ACC112 (cell line): ENCODE results near the gene NNT.
"Not testable (repeated sequence)": the region's sequence is repeated elsewhere in the genome, so short reads cannot be mapped to it uniquely, and the experiment has no call there.

Source experiments
- H2AFZ ChIP-seq: fragments of 200-600 bp; sonication (generic); one replicate; pipeline ENCODE4 v1.6.0; 2017; ENCODE audit warnings: antibody characterized with exemption, low read length; ENCODE audit not compliant: unreplicated experiment
- H3K27ac ChIP-seq: fragments of 200-600 bp; sonication (generic); 2 replicates; pipeline ENCODE4 v1.5.1; 2014; ENCODE audit warnings: low read depth, mild to moderate bottlenecking, antibody characterized with exemption, low read length, moderate library complexity
- H3K27me3 ChIP-seq: fragments of 200-600 bp; sonication (generic); 2 replicates; pipeline ENCODE4 v1.6.1; 2014; ENCODE audit warnings: mild to moderate bottlenecking, antibody characterized with exemption, low read length, moderate library complexity, mixed read lengths; ENCODE audit not compliant: insufficient read depth
- H3K36me3 ChIP-seq: fragments of 200-600 bp; sonication (generic); 2 replicates; pipeline ENCODE4 v1.6.1; 2016; ENCODE audit warnings: mild to moderate bottlenecking, antibody characterized with exemption, low read length, moderate library complexity, mixed read lengths; ENCODE audit not compliant: insufficient read depth
- H3K4me1 ChIP-seq: fragments of 200-600 bp; sonication (generic); one replicate; pipeline ENCODE4 v1.6.1; 2016; ENCODE audit warnings: low read length, mixed read lengths; ENCODE audit not compliant: insufficient read depth, unreplicated experiment, control insufficient read depth
- H3K4me3 ChIP-seq: fragments of 200-600 bp; sonication (generic); 2 replicates; pipeline ENCODE4 v1.5.1; 2014; ENCODE audit warnings: mild to moderate bottlenecking, low read depth, low read length
- H3K79me2 ChIP-seq: fragments of 200-600 bp; sonication (generic); one replicate; pipeline ENCODE4 v1.6.0; 2016; ENCODE audit warnings: low read length; ENCODE audit not compliant: control insufficient read depth, unreplicated experiment, insufficient read depth

NNT gene

GRCh38 chr5:43602461-43603343 lies at the start of gene NNT:
TSS of gene NNT (plus strand) at chr5:43603180. CDS start at chr5:43609196, 6,016 bp downstream.
- Histone ChIP-seq H3K27ac (peak within 1 kb of the TSS; percentile 30), H2AFZ (peak within 1 kb of the TSS; percentile 99), H3K4me3 (peak within 1 kb of the TSS; percentile 97), H3K36me3 (0 out of 2 replicates have a peak, but pooled peaks cover 3% of the 10 kb centered on the region), H3K27me3 (no peaks in the 10 kb centered on the region), H3K4me1 (peaks cover 13% of the 10 kb centered on the region), H3K79me2 (peaks cover 50% of the 10 kb centered on the region)

DNA sequence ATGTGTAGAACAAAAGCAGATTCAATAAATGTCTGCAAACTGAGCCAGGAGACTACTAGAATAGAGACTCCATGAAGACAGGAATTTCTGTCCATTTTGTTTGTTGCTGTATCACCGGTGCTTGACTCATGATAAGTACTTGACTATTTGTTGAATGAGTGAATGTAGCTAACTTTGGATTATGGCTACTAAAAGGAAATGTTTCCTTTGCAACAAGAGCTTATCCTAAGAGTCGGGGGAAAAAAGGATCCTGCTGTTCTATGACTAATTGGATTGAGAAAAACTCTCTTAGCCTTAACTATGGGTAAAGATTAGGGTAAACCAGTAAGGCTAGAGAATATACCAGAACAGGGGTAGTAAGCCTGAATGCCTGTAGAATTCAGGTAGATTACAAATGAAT lies 49.6 kb upstream of the NNT start:
- Histone ChIP-seq H3K27me3 (no peaks in the 10 kb centered on the region), H2AFZ (no peak overlapping the region), H3K27ac (no peak overlapping the region), H3K36me3 (peaks cover 30% of the 10 kb centered on the region), H3K4me3 (no peak overlapping the region), H3K4me1 (peaks cover 21% of the 10 kb centered on the region), H3K79me2 (peaks cover 66% of the 10 kb centered on the region)

DNA sequence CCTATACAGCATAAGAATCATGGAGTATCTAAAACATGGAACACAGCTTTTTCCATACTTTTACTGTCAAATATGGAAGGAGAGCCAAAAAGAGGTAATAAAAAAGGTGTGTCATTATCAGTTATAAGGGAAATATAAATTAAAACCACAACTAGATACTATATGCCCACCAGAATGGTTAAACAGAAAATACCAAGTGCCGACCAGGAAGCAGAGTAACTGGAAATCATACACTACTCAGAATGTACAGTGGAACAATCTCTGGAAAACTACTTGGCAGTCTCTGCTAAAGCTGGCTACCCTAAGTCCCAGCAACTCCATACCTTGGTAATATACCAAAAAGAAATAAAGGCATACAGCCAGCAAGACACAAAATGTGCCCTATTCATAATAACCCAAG lies 48.5 kb upstream of the NNT start:
- Histone ChIP-seq H3K36me3 (peaks cover 30% of the 10 kb centered on the region), H3K4me1 (peaks cover 21% of the 10 kb centered on the region), H3K4me3 (peak overlapping the region; percentile 97), H3K27ac (no peak overlapping the region), H2AFZ (no peak overlapping the region), H3K27me3 (no peaks in the 10 kb centered on the region), H3K79me2 (peaks cover 63% of the 10 kb centered on the region)

DNA sequence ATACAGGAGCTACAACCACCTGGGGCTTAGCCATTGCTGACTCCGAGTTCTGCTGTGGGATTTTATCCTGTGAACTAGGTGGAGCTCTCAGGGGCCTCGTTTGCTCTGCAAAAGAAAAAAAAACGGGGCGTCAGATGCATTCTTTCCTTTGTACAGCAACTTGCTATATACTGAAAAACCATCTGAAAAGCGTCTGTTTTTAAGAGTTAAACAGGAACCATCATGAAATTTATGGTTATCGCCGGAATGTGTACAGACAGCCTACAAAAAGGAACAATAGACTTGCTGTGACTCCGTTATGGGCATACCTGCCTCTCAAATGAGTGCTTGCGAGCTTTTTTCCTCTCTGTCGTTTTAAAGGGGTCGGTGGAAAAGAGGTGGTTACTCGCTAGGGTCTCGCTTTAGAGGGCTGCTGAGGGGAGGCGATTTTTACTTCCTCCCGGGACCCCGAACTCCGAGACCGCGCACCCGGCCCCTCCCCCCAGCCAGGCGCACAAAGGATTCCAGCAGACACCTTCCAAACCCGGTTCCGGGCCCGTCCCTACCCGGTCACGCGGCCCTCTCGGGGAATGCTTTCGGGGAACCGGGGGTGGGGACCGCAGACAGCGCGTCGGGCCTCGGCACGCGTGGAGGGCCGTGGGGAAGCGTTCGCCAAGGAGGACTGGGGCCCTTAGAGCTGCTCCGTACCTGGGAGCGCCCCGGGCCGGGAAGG lies 46.9 kb upstream of the NNT start:
- H3K79me2 ChIP-seq, result peaks cover 51% of the 10 kb centered on the region
- H3K36me3 ChIP-seq, result peaks cover 30% of the 10 kb centered on the region
- no peaks in the 10 kb centered on the region for H3K27me3 ChIP-seq
- peak overlapping the region; percentile 79; the same call in 1 of the 2 replicates for H3K27ac ChIP-seq
- H3K4me3 ChIP-seq, result peak overlapping the region; percentile 97
- peaks cover 32% of the 10 kb centered on the region for H3K4me1 ChIP-seq
- peak overlapping the region; percentile 50 for H2AFZ ChIP-seq

- H3K27me3 ChIP-seq, result not testable (repeated sequence)
- peak overlapping the region; percentile 79 for H3K27ac ChIP-seq
- peak overlapping the region; percentile 50 for H2AFZ ChIP-seq
- peaks cover 49% of the 10 kb centered on the region for H3K79me2 ChIP-seq
- H3K4me1 ChIP-seq, result peaks cover 36% of the 10 kb centered on the region
- H3K36me3 ChIP-seq, result peaks cover 30% of the 10 kb centered on the region
- H3K4me3 ChIP-seq, result peak overlapping the region; percentile 97
Observed at GRCh38 chr5:43556607-43556856, 46.4 kb upstream of the NNT start.

DNA sequence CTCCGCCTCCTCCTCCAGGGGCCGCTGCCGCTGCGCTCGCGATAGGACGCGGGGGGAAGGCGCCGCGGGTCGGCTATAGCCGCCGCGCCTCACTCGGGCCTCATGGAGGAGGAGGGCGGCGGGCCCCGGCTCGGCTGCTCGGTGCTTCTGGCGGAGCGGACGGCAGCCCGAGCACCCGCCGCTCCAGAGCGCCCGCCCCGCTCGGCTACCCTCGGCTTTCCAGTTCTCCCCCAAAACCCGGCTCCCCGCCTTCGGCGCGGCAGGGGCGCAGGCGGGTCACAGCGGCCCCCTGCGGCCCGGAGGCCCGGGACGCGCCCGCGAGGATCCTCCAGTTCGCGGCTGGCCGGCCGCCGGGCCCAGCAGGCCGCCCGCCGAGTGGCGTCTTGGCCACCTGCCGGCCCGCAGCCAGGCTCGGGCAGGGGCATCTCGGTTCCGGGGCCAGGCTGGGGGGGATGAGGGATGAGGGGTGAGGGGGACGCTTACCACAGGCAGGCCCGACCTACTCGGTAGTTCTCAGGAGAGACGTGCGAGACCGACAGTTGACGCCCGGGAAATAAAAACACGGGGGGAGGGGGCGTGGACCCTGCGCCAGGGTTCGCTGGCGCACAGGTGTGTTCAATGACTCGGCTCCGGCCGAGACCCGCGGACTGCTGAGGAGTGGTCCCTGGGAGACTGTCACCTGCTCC lies 46.0 kb upstream of the NNT start, which contains the start of gene PAIP1:
Gene PAIP1, minus strand, starts transcription at position 221 of the 686 bp plus-strand sequence. CDS start 231 bp downstream, outside the sequence.
- H3K27ac ChIP-seq, result peak within 1 kb of the TSS; percentile 79
- peak within 1 kb of the TSS; percentile 97 for H3K4me3 ChIP-seq
- H3K79me2 ChIP-seq, result peaks cover 44% of the 10 kb centered on the region
- H2AFZ ChIP-seq, result peak within 1 kb of the TSS; percentile 87
- no peaks in the 10 kb centered on the region for H3K27me3 ChIP-seq
- H3K4me1 ChIP-seq, result peaks cover 41% of the 10 kb centered on the region
- peaks cover 26% of the 10 kb centered on the region for H3K36me3 ChIP-seq

DNA sequence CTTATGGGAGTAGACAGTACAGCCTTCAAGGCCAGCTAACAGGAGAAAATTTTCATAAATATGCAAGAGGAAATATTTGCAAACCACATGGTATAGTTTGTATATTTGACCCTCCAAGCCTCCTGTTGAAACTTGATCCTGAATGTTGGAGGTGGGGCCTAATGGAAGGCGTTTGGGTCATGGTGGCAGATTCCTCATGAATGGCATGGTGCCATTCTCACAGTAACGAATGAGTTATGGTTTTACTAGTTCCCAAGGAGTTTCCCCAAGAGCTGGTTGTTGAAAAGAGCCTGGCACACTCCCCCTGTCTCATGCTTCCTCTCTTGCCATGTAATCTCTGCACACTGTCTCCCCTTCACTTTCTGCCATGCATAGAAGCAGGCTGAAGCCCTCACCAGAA lies 42.9 kb upstream of the NNT start:
- H3K27ac ChIP-seq, result no peak overlapping the region

GRCh38 chr5:43561356-43561755 lies 41.6 kb upstream of the NNT start:
- Histone ChIP-seq H2AFZ (no peak overlapping the region), H3K36me3 (no peaks in the 10 kb centered on the region), H3K4me3 (no peak overlapping the region), H3K27ac (peak overlapping the region; percentile 16), H3K4me1 (peaks cover 22% of the 10 kb centered on the region), H3K79me2 (peaks cover under 1% of the 10 kb centered on the region), H3K27me3 (no peaks in the 10 kb centered on the region)

More for the DNA sequence above, 42.9 kb upstream of the NNT start:
- no peaks in the 10 kb centered on the region for H3K27me3 ChIP-seq
- H2AFZ ChIP-seq, result no peak overlapping the region
- peaks cover 13% of the 10 kb centered on the region for H3K79me2 ChIP-seq
- peaks cover 27% of the 10 kb centered on the region for H3K4me1 ChIP-seq
- H3K4me3 ChIP-seq, result no peak overlapping the region
- H3K36me3 ChIP-seq, result no peaks in the 10 kb centered on the region

DNA sequence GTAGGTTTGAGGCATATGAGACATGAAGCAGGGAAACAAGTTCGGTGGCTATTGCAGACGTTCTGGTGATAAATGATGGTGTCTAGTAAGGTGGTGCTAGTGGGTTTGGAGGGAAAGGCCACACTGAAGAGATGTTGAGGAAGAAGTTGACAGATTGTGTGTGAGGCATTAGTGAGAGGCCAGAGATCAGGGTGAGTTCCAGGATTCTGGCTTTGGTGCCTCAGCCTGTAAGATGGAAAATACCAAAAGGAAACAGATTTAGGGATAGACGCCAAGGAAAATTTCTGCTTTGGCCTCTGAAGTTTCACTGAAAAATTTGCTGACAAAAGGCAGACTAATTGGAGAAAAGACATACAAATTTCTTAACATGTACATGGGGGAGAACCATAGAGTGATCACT lies 39.7 kb upstream of the NNT start:
- Histone ChIP-seq H3K27ac (no peak overlapping the region), H3K79me2 (no peaks in the 10 kb centered on the region), H3K4me3 (no peak overlapping the region), H3K36me3 (no peaks in the 10 kb centered on the region), H3K4me1 (peaks cover 22% of the 10 kb centered on the region), H3K27me3 (no peaks in the 10 kb centered on the region), H2AFZ (no peak overlapping the region)

GRCh38 chr5:43564289-43564850 lies 38.6 kb upstream of the NNT start:
- Histone ChIP-seq H2AFZ (no peak overlapping the region), H3K79me2 (no peaks in the 10 kb centered on the region), H3K4me1 (peaks cover 26% of the 10 kb centered on the region), H3K36me3 (no peaks in the 10 kb centered on the region), H3K27me3 (no peaks in the 10 kb centered on the region), H3K27ac (no peak overlapping the region), H3K4me3 (no peak overlapping the region)
